Measurements from ENCODE around the gene NHLRC4.

The NHLRC4 gene

GRCh38 chr16:582614-583331 lies 16.0 kb downstream of the NHLRC4 start:
- DNase-seq (ENCODE audit: low read depth in 1 of 2, low spot score in 1 of 2) = no peak

- DNase-seq (ENCODE audit: low read depth in 1 of 2, low spot score in 1 of 2) = no peak
Observed at GRCh38 chr16:583470-583814, 16.6 kb downstream of the NHLRC4 start.

- DNase-seq (ENCODE audit: low read depth in 1 of 2, low spot score in 1 of 2) = no peak
Observed at GRCh38 chr16:583815-584591, 17.2 kb downstream of the NHLRC4 start.

- no peak for DNase-seq (ENCODE audit: low read depth in 1 of 2, low spot score in 1 of 2)
Observed at GRCh38 chr16:585351-585750, 18.5 kb downstream of the NHLRC4 start.

GRCh38 chr16:586047-586644 lies 19.3 kb downstream of the NHLRC4 start:
- DNase-seq (ENCODE audit: low read depth in 1 of 2, low spot score in 1 of 2) = no peak

GRCh38 chr16:586645-587590 lies 20.1 kb downstream of the NHLRC4 start:
- DNase-seq (ENCODE audit: low read depth in 1 of 2, low spot score in 1 of 2) = no peak

- DNase-seq (ENCODE audit: low read depth in 1 of 2, low spot score in 1 of 2) = peak in 1 of 2 donors; percentile 26
Observed at GRCh38 chr16:588639-588888, 21.8 kb downstream of the NHLRC4 start.

GRCh38 chr16:588889-589657 lies 22.3 kb downstream of the NHLRC4 start:
- DNase-seq (ENCODE audit: low read depth in 1 of 2, low spot score in 1 of 2) = peak; percentile 98

- DNase-seq (ENCODE audit: low read depth in 1 of 2, low spot score in 1 of 2) = peak; percentile 97 to 98
Observed at GRCh38 chr16:589658-590187, 22.9 kb downstream of the NHLRC4 start, which contains the start of gene RAB40C. Gene RAB40C, plus strand, starts transcription at chr16:590066. Its CDS starts 226 bp downstream, at chr16:590292.

GRCh38 chr16:590188-590814 lies 23.5 kb downstream of the NHLRC4 start:
- no peak for DNase-seq (ENCODE audit: low read depth in 1 of 2, low spot score in 1 of 2)

GRCh38 chr16:590815-591200 lies 24.0 kb downstream of the NHLRC4 start:
- DNase-seq (ENCODE audit: low read depth in 1 of 2, low spot score in 1 of 2) = no peak

GRCh38 chr16:591231-591630 lies 24.4 kb downstream of the NHLRC4 start:
- DNase-seq (ENCODE audit: low read depth in 1 of 2, low spot score in 1 of 2) = no peak

- DNase-seq (ENCODE audit: low read depth in 1 of 2, low spot score in 1 of 2) = no peak
Observed at GRCh38 chr16:591892-592517, 25.2 kb downstream of the NHLRC4 start.

GRCh38 chr16:592518-593306 lies 25.9 kb downstream of the NHLRC4 start:
- no peak for DNase-seq (ENCODE audit: low read depth in 1 of 2, low spot score in 1 of 2)

GRCh38 chr16:593406-593805 lies 26.6 kb downstream of the NHLRC4 start:
- DNase-seq (ENCODE audit: low read depth in 1 of 2, low spot score in 1 of 2) = no peak

- DNase-seq (ENCODE audit: low read depth in 1 of 2, low spot score in 1 of 2) = no peak
Observed at GRCh38 chr16:593807-594206, 27.0 kb downstream of the NHLRC4 start.

- DNase-seq (ENCODE audit: low read depth in 1 of 2, low spot score in 1 of 2) = no peak
Observed at GRCh38 chr16:595094-595528, 28.3 kb downstream of the NHLRC4 start.

GRCh38 chr16:595942-596735 lies 29.3 kb downstream of the NHLRC4 start:
- no peak for DNase-seq (ENCODE audit: low read depth in 1 of 2, low spot score in 1 of 2)
